ENCODE data around the gene IFNGR1. TPM values are rescaled to one million over a fixed set of nuclear protein-coding genes. Genes with fewer than 3 reads are reported as not detected.
"Not testable (repeated sequence)": the region's sequence is repeated elsewhere in the genome, so short reads cannot be mapped to it uniquely, and the experiment has no call there.

Gene IFNGR1
- total RNA-seq, 2 donors from 2014 or later = 23.7 to 30.2 TPM

GRCh38 chr6:137211910-137212309 lies 7.3 kb downstream of the IFNGR1 start:
- no peak for DNase-seq
- no peaks in the 10 kb centered on the region for H3K4me1 ChIP-seq (ENCODE audit: control insufficient read depth, insufficient read depth, low read length)
- no peak overlapping the region for H3K27ac ChIP-seq (ENCODE audit: low read depth, low read length)
- H3K9me3 ChIP-seq (ENCODE audit: control insufficient read depth, low read length) = peaks cover 63% of the 10 kb centered on the region
- H3K4me3 ChIP-seq (ENCODE audit: low read length) = peak overlapping the region; percentile 13
- Mint-ChIP-seq H3K4me1 (peaks cover 17% of the 10 kb centered on the region), H3K27ac (no peak overlapping the region), H3K4me3 (no peak overlapping the region), H3K27me3 (ENCODE audit: insufficient read depth) (no peaks in the 10 kb centered on the region), H3K9me3 (peaks cover 56% of the 10 kb centered on the region), H3K36me3 (ENCODE audit: low read depth) (peaks cover 72% of the 10 kb centered on the region)
- no peaks in the 10 kb centered on the region for H3K27me3 ChIP-seq (ENCODE audit: control insufficient read depth, insufficient read depth, low read length, poor library complexity, severe bottlenecking)
- TF ChIP-seq CTCF (conservative IDR thresholded peaks at IDR 0.05) = no peak
- no peak overlapping the region for H3K9ac ChIP-seq (ENCODE audit: extremely low read depth, low read length, poor library complexity, severe bottlenecking)
- peaks cover 49% of the 10 kb centered on the region for H3K36me3 ChIP-seq (ENCODE audit: control insufficient read depth, insufficient read depth, low read length)
- 94% methylated on average over 3 of the region's 3 CpGs for WGBS, 2 experiments (ENCODE audit: insufficient coverage in 1 of 2, insufficient read length in 1 of 2)

GRCh38 chr6:137210903-137211302 lies 8.3 kb downstream of the IFNGR1 start:
- Mint-ChIP-seq H3K27me3 (ENCODE audit: insufficient read depth) (no peaks in the 10 kb centered on the region), H3K36me3 (ENCODE audit: low read depth) (peaks cover 79% of the 10 kb centered on the region), H3K4me1 (peaks cover 11% of the 10 kb centered on the region), H3K27ac (no peak overlapping the region), H3K9me3 (peaks cover 61% of the 10 kb centered on the region), H3K4me3 (no peak overlapping the region)
- Histone ChIP-seq H3K4me1 (ENCODE audit: control insufficient read depth, insufficient read depth, low read length) (no peaks in the 10 kb centered on the region), H3K27ac (ENCODE audit: low read depth, low read length) (no peak overlapping the region), H3K9me3 (ENCODE audit: control insufficient read depth, low read length) (peaks cover 67% of the 10 kb centered on the region), H3K9ac (ENCODE audit: extremely low read depth, low read length, poor library complexity, severe bottlenecking) (no peak overlapping the region), H3K27me3 (ENCODE audit: control insufficient read depth, insufficient read depth, low read length, poor library complexity, severe bottlenecking) (no peaks in the 10 kb centered on the region), H3K36me3 (ENCODE audit: control insufficient read depth, insufficient read depth, low read length) (peaks cover 59% of the 10 kb centered on the region), H3K4me3 (ENCODE audit: low read length) (peak overlapping the region; percentile 13)
- no peak for DNase-seq
- no peak for TF ChIP-seq CTCF (conservative IDR thresholded peaks at IDR 0.05)

DNA sequence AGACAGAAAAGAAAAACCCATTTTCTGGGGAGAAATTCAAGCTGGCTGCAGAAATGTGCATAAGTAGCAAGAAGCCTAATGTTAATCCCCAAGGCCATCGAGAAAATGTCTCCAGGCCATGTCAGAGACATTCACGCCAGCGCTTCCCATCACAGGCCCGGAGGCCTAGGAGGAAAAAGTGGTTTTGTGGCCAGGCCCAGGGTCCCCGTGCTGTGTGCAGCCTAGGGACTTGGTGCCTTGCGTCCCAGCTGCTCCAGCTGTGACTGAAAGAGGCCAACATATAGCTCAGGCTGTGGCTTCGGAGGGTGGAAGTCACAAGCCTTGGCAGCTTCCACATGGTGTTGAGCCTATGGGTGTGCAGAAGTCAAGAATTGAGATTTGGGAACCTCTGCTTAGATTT lies 10.9 kb downstream of the IFNGR1 start:
- Mint-ChIP-seq H3K4me3 (no peak overlapping the region), H3K9me3 (peaks cover 59% of the 10 kb centered on the region), H3K27ac (no peak overlapping the region), H3K27me3 (ENCODE audit: insufficient read depth) (no peaks in the 10 kb centered on the region), H3K4me1 (peaks cover 2% of the 10 kb centered on the region), H3K36me3 (ENCODE audit: low read depth) (peaks cover 87% of the 10 kb centered on the region)
- no peak overlapping the region for H3K9ac ChIP-seq (ENCODE audit: extremely low read depth, low read length, poor library complexity, severe bottlenecking)
- TF ChIP-seq CTCF (conservative IDR thresholded peaks at IDR 0.05) = no peak
- 93 to 100% methylated on average over 2 to 7 of the region's 7 CpGs for WGBS, 2 experiments (ENCODE audit: insufficient coverage in 1 of 2, insufficient read length in 1 of 2)
- H3K27ac ChIP-seq (ENCODE audit: low read depth, low read length) = no peak overlapping the region
- H3K4me3 ChIP-seq (ENCODE audit: low read length) = no peak overlapping the region
- DNase-seq = no peak
- H3K4me1 ChIP-seq (ENCODE audit: control insufficient read depth, insufficient read depth, low read length) = no peaks in the 10 kb centered on the region
- no peaks in the 10 kb centered on the region for H3K27me3 ChIP-seq (ENCODE audit: control insufficient read depth, insufficient read depth, low read length, poor library complexity, severe bottlenecking)
- H3K36me3 ChIP-seq (ENCODE audit: control insufficient read depth, insufficient read depth, low read length) = peaks cover 76% of the 10 kb centered on the region
- H3K9me3 ChIP-seq (ENCODE audit: control insufficient read depth, low read length) = peaks cover 69% of the 10 kb centered on the region

GRCh38 chr6:137207457-137207856 lies 11.7 kb downstream of the IFNGR1 start:
- not testable (repeated sequence) for H3K4me1 Mint-ChIP-seq; H3K27me3 Mint-ChIP-seq (ENCODE audit: insufficient read depth); H3K27ac Mint-ChIP-seq; H3K27me3 ChIP-seq (ENCODE audit: control insufficient read depth, insufficient read depth, low read length, poor library complexity, severe bottlenecking); H3K4me3 ChIP-seq (ENCODE audit: low read length); H3K4me3 Mint-ChIP-seq; H3K27ac ChIP-seq (ENCODE audit: low read depth, low read length); DNase-seq; H3K4me1 ChIP-seq (ENCODE audit: control insufficient read depth, insufficient read depth, low read length); H3K9ac ChIP-seq (ENCODE audit: extremely low read depth, low read length, poor library complexity, severe bottlenecking)
- 92% methylated on average over 3 of the region's 3 CpGs; no CpG with 5 or more reads in 1 of the 2 experiments for WGBS, 2 experiments (ENCODE audit: insufficient coverage in 1 of 2, insufficient read length in 1 of 2)
- H3K36me3 Mint-ChIP-seq (ENCODE audit: low read depth) = peaks cover 88% of the 10 kb centered on the region
- Histone ChIP-seq H3K9me3 (ENCODE audit: control insufficient read depth, low read length) (peaks cover 64% of the 10 kb centered on the region), H3K36me3 (ENCODE audit: control insufficient read depth, insufficient read depth, low read length) (peaks cover 78% of the 10 kb centered on the region)
- H3K9me3 Mint-ChIP-seq = peaks cover 56% of the 10 kb centered on the region
